IMR-90 (cell line): ENCODE data around the gene DLD. TPM values are rescaled to one million over a fixed set of nuclear protein-coding genes. Genes with fewer than 3 reads are reported as not detected.
A peak's percentile ranks its signal among the peaks of the same experiment; 100 is the strongest.

Experiments
- ATAC-seq: fragments of 200-7000 bp; cut with Tn5 transposase; 2 replicates; pipeline ENCODE4 v1.9.1; 2020; ENCODE audit warnings: low read depth, mild to moderate bottlenecking, moderate library complexity
- BruUV-seq: library from RNA; stranded (reverse); fragments of 400-500 nt; replicated peaks from 2 replicates; lab custom pipeline; 2021; lab: Mats Ljungman, UMichigan
- CTCF ChIA-PET: fragments of 300-600 bp; formaldehyde crosslinking; extraction: SDS; loops from one replicate; lab custom pipeline; 2021; ENCODE audit warnings: antibody characterized with exemption; lab: Yijun Ruan, JAX
- POLR2A ChIA-PET: fragments of 300-600 bp; sonication (Branson Sonifier 250); formaldehyde crosslinking; loops from one replicate; lab custom pipeline; 2022; ENCODE audit warnings: antibody characterized with exemption; ENCODE audit not compliant: unreplicated experiment; lab: Charles Lee
- DNase-seq: peaks from one replicate; pipeline ENCODE4 v3.0.0; 2013
- H2AFZ ChIP-seq: replicated peaks from 2 replicates; pipeline ENCODE3; 2013; ENCODE audit warnings: low read length, mild to moderate bottlenecking; ENCODE audit not compliant: poor library complexity
- H2AK5ac ChIP-seq: 2 replicates; pipeline ENCODE4 v1.6.1; 2013; ENCODE audit warnings: low read depth, low read length, inconsistent platforms
- H2AK9ac ChIP-seq: replicated peaks from 2 replicates; pipeline ENCODE3; 2013; ENCODE audit warnings: mild to moderate bottlenecking, low read depth, low read length, moderate library complexity; ENCODE audit not compliant: poor library complexity
- H2BK120ac ChIP-seq: 2 replicates; pipeline ENCODE4 v1.6.1; 2013; ENCODE audit warnings: low read depth, low read length, inconsistent platforms
- H2BK15ac ChIP-seq: 3 replicates; pipeline ENCODE4 v1.6.1; 2013; ENCODE audit warnings: low read depth, low read length, inconsistent platforms
- H2BK20ac ChIP-seq: 2 replicates; pipeline ENCODE4 v1.6.1; 2013; ENCODE audit warnings: low read depth, mild to moderate bottlenecking, inconsistent platforms, low read length, moderate library complexity
- H2BK5ac ChIP-seq: 2 replicates; pipeline ENCODE4 v1.6.1; 2013; ENCODE audit warnings: mild to moderate bottlenecking, low read depth, low read length, inconsistent platforms; ENCODE audit not compliant: poor library complexity, severe bottlenecking
- H3K14ac ChIP-seq: replicated peaks from 2 replicates; pipeline ENCODE4 v1.6.1; 2013; ENCODE audit warnings: low read depth, low read length, inconsistent platforms
- H3K18ac ChIP-seq: 2 replicates; pipeline ENCODE4 v1.6.1; 2013; ENCODE audit warnings: low read depth, low read length, control low read depth
- H3K23ac ChIP-seq: 2 replicates; pipeline ENCODE4 v1.6.1; 2013; ENCODE audit warnings: low read depth, low read length, inconsistent platforms
- H3K27ac ChIP-seq: 2 replicates; pipeline ENCODE4 v1.5.1; 2013; ENCODE audit warnings: mild to moderate bottlenecking, control low read depth, low read length; ENCODE audit not compliant: insufficient read depth
- H3K27me3 ChIP-seq: 2 replicates; pipeline ENCODE4 v1.6.1; 2013; ENCODE audit warnings: low read length; ENCODE audit not compliant: control insufficient read depth, insufficient read depth
- H3K36me3 ChIP-seq: 2 replicates; pipeline ENCODE4 v1.6.1; 2013; ENCODE audit warnings: low read length, mixed read lengths; ENCODE audit not compliant: control insufficient read depth, insufficient read depth
- H3K4ac ChIP-seq: 2 replicates; pipeline ENCODE4 v1.6.1; 2013; ENCODE audit warnings: low read depth, low read length, inconsistent platforms
- H3K4me1 ChIP-seq: 2 replicates; pipeline ENCODE4 v1.6.1; 2013; ENCODE audit warnings: low read length, mixed read lengths; ENCODE audit not compliant: control insufficient read depth, insufficient read depth
- H3K4me2 ChIP-seq: 2 replicates; pipeline ENCODE4 v1.6.1; 2013; ENCODE audit warnings: low read depth, mild to moderate bottlenecking, control low read depth, low read length, moderate library complexity
- H3K4me3 ChIP-seq: 2 replicates; pipeline ENCODE4 v1.5.1; 2013; ENCODE audit warnings: low read depth, mild to moderate bottlenecking, control low read depth, low read length, moderate library complexity; ENCODE audit not compliant: insufficient read depth
- H3K56ac ChIP-seq: 2 replicates; pipeline ENCODE4 v1.6.1; 2013; ENCODE audit warnings: low read length, inconsistent platforms; ENCODE audit not compliant: insufficient read depth; ENCODE audit errors: extremely low read depth
- H3K79me1 ChIP-seq, 2 experiments: 2 replicates each; pipeline ENCODE4 v1.6.1; 2013; ENCODE audit warnings: low read length in 2 of 2, inconsistent platforms in 1 of 2, low read depth in 1 of 2
- H3K9ac ChIP-seq: 2 replicates; pipeline ENCODE4 v1.6.1; 2013; ENCODE audit warnings: low read depth, low read length, control low read depth
- H3K9me1 ChIP-seq: 2 replicates; pipeline ENCODE4 v1.6.1; 2013; ENCODE audit warnings: low read length, inconsistent platforms; ENCODE audit not compliant: insufficient read depth
- H3K9me3 ChIP-seq: 2 replicates; pipeline ENCODE4 v1.6.1; 2013; ENCODE audit warnings: low read length; ENCODE audit not compliant: control insufficient read depth, insufficient read depth
- H4K20me1 ChIP-seq: 2 replicates; pipeline ENCODE4 v1.6.1; 2013; ENCODE audit warnings: low read length, inconsistent platforms; ENCODE audit not compliant: insufficient read depth
- H4K5ac ChIP-seq: 2 replicates; pipeline ENCODE4 v1.6.1; 2013; ENCODE audit warnings: mild to moderate bottlenecking, low read depth, low read length, control low read depth
- H4K8ac ChIP-seq, 2 experiments: 2 replicates each; pipeline ENCODE4 v1.6.1; 2013; ENCODE audit warnings: low read depth in 2 of 2, low read length in 2 of 2, control low read depth in 1 of 2, inconsistent platforms in 1 of 2
- H4K91ac ChIP-seq: 2 replicates; pipeline ENCODE4 v1.6.1; 2013; ENCODE audit warnings: low read depth, low read length, inconsistent platforms; ENCODE audit not compliant: insufficient read depth
- CEBPB ChIP-seq: IDR thresholded peaks from 2 replicates; pipeline ENCODE4 v1.6.1; 2012; ENCODE audit warnings: low read depth, low read length, improper control_type of control experiment
- FOS ChIP-seq: fragments of 150-350 bp; IDR thresholded peaks from 2 replicates; pipeline ENCODE4 v1.6.1; 2016; ENCODE audit warnings: low read depth, low read length
- MAZ ChIP-seq: IDR thresholded peaks from 2 replicates; pipeline ENCODE4 v1.6.1; 2012; ENCODE audit warnings: low read depth, mild to moderate bottlenecking, low read length, improper control_type of control experiment, moderate library complexity, borderline replicate concordance
- RAD21 ChIP-seq: IDR thresholded peaks from 2 replicates; pipeline ENCODE4 v1.6.1; 2012; ENCODE audit warnings: low read length, improper control_type of control experiment
- WGBS, 2 experiments: methylation state at CpG; one replicate each; pipeline versions ENCODE4 v1.1.5 to v1.1.7; 2013; ENCODE audit warnings: missing lambda C conversion rate in 2 of 2; ENCODE audit not compliant: insufficient read length in 1 of 2; ENCODE audit errors: extremely low coverage in 2 of 2; 5-methylcytosine and 5-hydroxymethylcytosine counted together
- dilution Hi-C: fragments of 300-500 bp; cut with HindIII; formaldehyde crosslinking; loops from one replicate; pipeline ENCODE4 v1.14.3; 2018; ENCODE audit warnings: low sequenced_read_pairs; ENCODE audit not compliant: unreplicated experiment
- in situ Hi-C: fragments of 300-500 bp; cut with MboI; formaldehyde crosslinking; loops from 3 replicates; pipeline ENCODE4 v1.14.3; 2019; ENCODE audit warnings: low sequenced_read_pairs, inconsistent platforms, mixed read lengths
- intact Hi-C: fragments of 100-400 bp; cut with micrococcal nuclease; formaldehyde crosslinking; loops from 2 replicates; pipeline ENCODE4 v1.10.0; 2022
- polyA plus RNA-seq, 3 experiments: library from polyadenylated mRNA; depleted of rRNA; stranded (reverse); fragments of >200 nt; gene quantifications; 2 replicates each; pipeline ENCODE4 v1.2.3, GENCODE V29; 2012; ENCODE audit warnings: low replicate concordance in 1 of 3
- total RNA-seq: library from RNA; depleted of rRNA; stranded (reverse); fragments of >200 nt; gene quantifications from 2 replicates; pipeline ENCODE4 v1.2.3, GENCODE V29; 2012

The DLD gene
- total and polyA plus RNA-seq, 2 of the 4 experiments (the other 2 are of a cell fraction), result 121 to 361 TPM

GRCh38 chr7:107860981-107861652, 29.9 kb upstream of the DLD start:
- no peak overlapping the region for H2BK20ac ChIP-seq
- H2AFZ ChIP-seq, result no peak overlapping the region
- H4K91ac ChIP-seq, result no peak overlapping the region
- no peak overlapping the region for H3K18ac ChIP-seq
- H3K4ac ChIP-seq, result no peak overlapping the region
- H3K27ac ChIP-seq, result no peak overlapping the region
- TF ChIP-seq CEBPB (no peak), MAZ (no peak), FOS (no peak), RAD21 (no peak)
- no peaks in the 10 kb centered on the region for H4K20me1 ChIP-seq
- H3K9me3 ChIP-seq, result no peaks in the 10 kb centered on the region
- no peak overlapping the region for H3K23ac ChIP-seq
- ChIA-PET POLR2A (interaction anchor here (0.5 kb wide), 1 partner anchor 147 kb away, joined by 3 read pairs; no protein-coding TSS in a partner anchor), CTCF (no interaction called here)
- in situ Hi-C loops (no loop called here), dilution Hi-C loops (no loop called here), intact Hi-C loops (no loop called here)
- H3K4me2 ChIP-seq, result no peak overlapping the region
- no peak overlapping the region for H3K4me3 ChIP-seq
- no peak overlapping the region for H3K14ac ChIP-seq
- H2BK15ac ChIP-seq, result no peak overlapping the region
- H3K27me3 ChIP-seq, result peaks cover 8% of the 10 kb centered on the region
- H4K8ac ChIP-seq, result no peak overlapping the region
- H3K4me1 ChIP-seq, result no peaks in the 10 kb centered on the region
- no peaks in the 10 kb centered on the region for H3K79me1 ChIP-seq
- H2AK9ac ChIP-seq, result no peak overlapping the region
- H3K36me3 ChIP-seq, result no peaks in the 10 kb centered on the region
- peak; percentile 7 for DNase-seq
- H3K56ac ChIP-seq, result no peak overlapping the region
- no peak overlapping the region for H2BK120ac ChIP-seq
- BruUV-seq, result no TSS peak
- no peak overlapping the region for H2AK5ac ChIP-seq
- 57% methylated on average over 3 of the region's 6 CpGs; no CpG with 5 or more reads in 1 of the 2 experiments for WGBS, 2 experiments
- ATAC-seq, result no peak
- no peak overlapping the region for H2BK5ac ChIP-seq
- no peaks in the 10 kb centered on the region; the same call in 1 of the 2 replicates for H3K9me1 ChIP-seq
- H3K9ac ChIP-seq, result no peak overlapping the region
- no peak overlapping the region for H4K5ac ChIP-seq
